RWPE1 (cell line): ENCODE data around the gene GLIPR1L2.
A peak's percentile ranks its signal among the peaks of the same experiment; 100 is the strongest.

Experiments used
- CTCF ChIA-PET: fragments of 350-600 bp; sonication (Branson Sonifier 250); formaldehyde crosslinking; extraction: SDS; loops from one replicate; lab custom pipeline; 2021; lab: Yijun Ruan, JAX
- POLR2A ChIA-PET: fragments of 400-600 bp; formaldehyde crosslinking; extraction: SDS; loops from one replicate; lab custom pipeline; 2020; ENCODE audit warnings: antibody characterized with exemption; ENCODE audit not compliant: low non-redundant PET; lab: Yijun Ruan, JAX
- DNase-seq: peaks from one replicate; pipeline ENCODE4 v3.0.0; 2012; ENCODE audit warnings: low spot score
- H3K27ac ChIP-seq: fragments of 450-650 bp; 2 replicates; pipeline ENCODE4 v1.5.1; 2017
- TF ChIP-seq, protein P1 (sequence below): fragments of 450-650 bp; conservative IDR thresholded peaks from 2 replicates; pipeline ENCODE4 v1.5.1; 2017; ENCODE audit warnings: low read depth, mild to moderate bottlenecking

GLIPR1L2 gene

DNA sequence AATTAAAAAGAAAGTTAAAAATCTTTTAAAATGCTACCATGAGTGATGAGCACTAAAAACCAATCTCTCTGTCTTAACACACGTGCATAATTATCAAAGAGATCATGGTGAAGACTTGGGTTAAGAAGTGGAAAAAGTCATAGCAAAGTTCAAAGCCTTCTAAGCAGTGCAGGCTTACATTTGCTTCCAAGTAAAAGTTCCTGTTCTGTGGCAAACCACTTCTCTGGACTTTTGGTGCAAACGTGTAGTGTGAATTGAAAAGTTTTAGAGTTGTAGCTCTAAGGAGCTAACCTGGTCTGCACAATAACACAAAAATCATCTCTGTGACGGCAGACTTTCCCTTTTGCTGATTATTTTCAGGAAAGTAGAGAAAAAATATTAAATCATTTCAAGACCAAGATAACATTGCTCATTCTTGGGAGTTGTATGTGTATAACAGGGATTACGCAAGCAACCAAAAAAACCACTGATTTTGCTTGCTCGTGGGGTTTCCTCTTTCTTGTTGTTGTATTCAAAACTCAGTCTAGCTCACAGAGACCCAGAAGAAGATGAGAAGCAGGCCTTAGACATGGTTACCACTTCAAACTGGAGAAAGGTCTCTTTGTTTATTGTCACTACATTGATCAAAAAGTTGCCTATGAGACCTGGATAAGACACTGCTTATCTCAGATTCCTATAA, 87.4 kb downstream of the GLIPR1L2 start:
- no peak for DNase-seq
- ChIA-PET CTCF (no interaction called here), POLR2A (no interaction called here)
- no peak overlapping the region for H3K27ac ChIP-seq
- TF ChIP-seq, protein P1, sequence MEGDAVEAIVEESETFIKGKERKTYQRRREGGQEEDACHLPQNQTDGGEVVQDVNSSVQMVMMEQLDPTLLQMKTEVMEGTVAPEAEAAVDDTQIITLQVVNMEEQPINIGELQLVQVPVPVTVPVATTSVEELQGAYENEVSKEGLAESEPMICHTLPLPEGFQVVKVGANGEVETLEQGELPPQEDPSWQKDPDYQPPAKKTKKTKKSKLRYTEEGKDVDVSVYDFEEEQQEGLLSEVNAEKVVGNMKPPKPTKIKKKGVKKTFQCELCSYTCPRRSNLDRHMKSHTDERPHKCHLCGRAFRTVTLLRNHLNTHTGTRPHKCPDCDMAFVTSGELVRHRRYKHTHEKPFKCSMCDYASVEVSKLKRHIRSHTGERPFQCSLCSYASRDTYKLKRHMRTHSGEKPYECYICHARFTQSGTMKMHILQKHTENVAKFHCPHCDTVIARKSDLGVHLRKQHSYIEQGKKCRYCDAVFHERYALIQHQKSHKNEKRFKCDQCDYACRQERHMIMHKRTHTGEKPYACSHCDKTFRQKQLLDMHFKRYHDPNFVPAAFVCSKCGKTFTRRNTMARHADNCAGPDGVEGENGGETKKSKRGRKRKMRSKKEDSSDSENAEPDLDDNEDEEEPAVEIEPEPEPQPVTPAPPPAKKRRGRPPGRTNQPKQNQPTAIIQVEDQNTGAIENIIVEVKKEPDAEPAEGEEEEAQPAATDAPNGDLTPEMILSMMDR, result no peak

DNA sequence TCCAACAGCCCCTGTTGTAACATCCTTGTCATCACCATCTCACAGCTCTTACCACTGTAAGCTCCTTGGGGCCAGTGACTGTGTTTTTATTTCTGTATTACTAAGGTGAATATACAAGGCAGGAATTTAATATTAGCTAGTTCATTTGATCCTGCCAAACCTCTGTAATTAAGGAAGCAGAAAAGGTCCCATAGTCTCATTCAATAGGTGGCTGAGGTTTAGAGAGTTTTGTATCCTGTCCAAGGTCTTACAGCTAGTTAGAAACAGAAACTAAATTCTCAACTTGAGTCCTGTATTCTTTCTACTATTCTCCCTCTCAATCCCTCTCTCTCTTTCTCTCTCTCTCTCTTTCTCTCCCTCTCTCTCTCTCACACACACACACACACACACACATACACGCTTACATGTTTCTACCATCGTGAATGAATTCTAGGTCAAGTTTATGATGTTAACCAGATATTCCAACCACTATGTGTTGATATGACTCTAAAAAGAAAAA, 89.1 kb downstream of the GLIPR1L2 start:
- H3K27ac ChIP-seq, result no peak overlapping the region
- CTCF ChIA-PET, result interaction anchor here (0.6 to 1.1 kb wide), 2 partner anchors 19 to 552 kb away, joined by 4 to 5 read pairs; no protein-coding TSS in a partner anchor
- TF ChIP-seq, protein P1, result no peak
- no peak for DNase-seq
- POLR2A ChIA-PET, result no interaction called here

DNA sequence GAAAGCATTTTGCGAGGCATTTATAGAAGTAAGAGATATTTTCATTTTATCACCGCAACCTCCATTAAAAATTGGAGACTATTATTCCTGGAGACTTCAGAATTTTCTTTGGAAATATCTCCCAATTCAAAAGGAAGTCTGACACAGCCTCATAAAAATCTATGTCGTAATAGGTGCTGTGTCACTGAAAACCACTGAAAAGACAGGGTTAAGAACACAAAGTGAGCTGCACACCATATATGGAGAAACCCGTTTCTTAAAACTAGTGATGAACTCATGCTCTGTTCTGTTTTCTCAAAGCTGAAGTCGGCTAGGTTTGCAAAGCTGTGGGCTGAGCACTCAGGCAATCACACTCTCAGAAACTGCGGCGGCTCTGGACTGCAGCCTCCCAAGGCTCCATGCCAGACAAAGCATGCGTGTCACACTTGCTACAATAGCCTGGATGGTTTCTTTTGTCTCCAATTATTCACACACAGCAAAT, 89.6 kb downstream of the GLIPR1L2 start, which contains the start of gene GLIPR1:
Gene GLIPR1, plus strand, starts transcription at position 287 of the 481 bp plus-strand sequence. Its CDS starts 126 bp downstream, at position 413.
- POLR2A ChIA-PET, result no interaction called here

DNA sequence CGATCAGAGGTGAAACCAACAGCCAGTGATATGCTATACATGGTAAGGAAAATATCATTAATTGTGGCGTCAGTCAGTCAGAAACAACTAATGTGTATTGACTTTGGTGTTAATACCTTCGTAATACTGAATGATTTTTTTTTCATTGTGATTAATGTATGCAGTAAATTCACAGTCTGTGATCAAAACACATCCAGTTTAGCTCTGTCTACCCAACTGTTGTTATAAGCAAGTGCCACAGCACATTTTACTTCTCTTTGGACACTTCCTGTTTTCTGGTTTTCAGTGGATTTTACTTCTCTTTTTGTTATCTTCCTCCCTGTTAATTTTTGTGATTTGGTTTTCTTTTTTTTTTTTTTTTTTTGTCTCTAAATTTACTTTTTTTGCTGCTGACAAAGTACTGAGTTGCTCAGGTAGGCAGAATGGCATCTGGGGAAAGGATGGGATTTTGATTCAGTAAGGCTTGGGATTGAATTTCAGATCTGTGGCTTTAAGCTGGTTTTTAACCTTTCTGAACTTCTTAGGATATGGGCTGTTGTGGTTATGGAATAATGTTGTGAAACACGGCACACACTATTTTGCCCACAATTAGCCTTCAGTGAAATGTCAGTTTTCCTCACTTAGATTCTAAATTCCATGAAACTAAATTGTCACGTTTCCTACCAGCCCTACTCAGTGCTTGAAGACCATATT, 90.3 kb downstream of the GLIPR1L2 start:
- DNase-seq, result no peak
- TF ChIP-seq, protein P1, result no peak
- H3K27ac ChIP-seq, result peak overlapping the region; percentile 75
- CTCF ChIA-PET, result interaction anchor here (0.6 to 1.1 kb wide), 3 partner anchors 20 to 234 kb away, joined by 3 to 4 read pairs (median 4); no protein-coding TSS in a partner anchor
- POLR2A ChIA-PET, result no interaction called here

More for the DNA sequence above, 89.6 kb downstream of the GLIPR1L2 start, which contains the start of gene GLIPR1:
- DNase-seq, result peak; percentile 87
- TF ChIP-seq, protein P1, result no peak
- H3K27ac ChIP-seq, result peak within 1 kb of the TSS; percentile 75
- CTCF ChIA-PET, result interaction anchor here (0.6 to 1.1 kb wide), 2 partner anchors 20 to 138 kb away, joined by 3 to 4 read pairs; no protein-coding TSS in a partner anchor

DNA sequence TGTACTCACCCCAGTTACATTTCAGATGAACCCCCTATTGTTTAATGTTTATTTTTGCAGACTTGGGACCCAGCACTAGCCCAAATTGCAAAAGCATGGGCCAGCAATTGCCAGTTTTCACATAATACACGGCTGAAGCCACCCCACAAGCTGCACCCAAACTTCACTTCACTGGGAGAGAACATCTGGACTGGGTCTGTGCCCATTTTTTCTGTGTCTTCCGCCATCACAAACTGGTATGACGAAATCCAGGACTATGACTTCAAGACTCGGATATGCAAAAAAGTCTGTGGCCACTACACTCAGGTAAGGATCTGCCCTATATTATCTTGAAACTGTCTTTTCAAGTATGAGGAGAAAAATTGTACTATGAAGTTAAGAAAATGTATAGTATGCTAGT, 90.9 kb downstream of the GLIPR1L2 start:
- ChIA-PET POLR2A (no interaction called here), CTCF (interaction anchor here (0.7 kb wide), 1 partner anchor 234 kb away, joined by 4 read pairs; no protein-coding TSS in a partner anchor)
- TF ChIP-seq, protein P1, result no peak
- DNase-seq, result no peak
- no peak overlapping the region for H3K27ac ChIP-seq
